ENCODE measurements around the gene IRGC. TPM values are rescaled to one million over a fixed set of nuclear protein-coding genes. Genes with fewer than 3 reads are reported as not detected.
"Not testable (repeated sequence)": the region's sequence is repeated elsewhere in the genome, so short reads cannot be mapped to it uniquely, and the experiment has no call there.

Gene IRGC
- total and polyA plus RNA-seq, 9 donors = not detected

- DNase-seq = no peak
- Histone ChIP-seq H3K4me1 (ENCODE audit: insufficient read depth) (peaks cover 1% of the 10 kb centered on the region), H3K9me3 (no peaks in the 10 kb centered on the region), H3K27me3 (no peaks in the 10 kb centered on the region), H3K27ac (no peak overlapping the region), H3K36me3 (no peaks in the 10 kb centered on the region), H3K4me3 (no peak overlapping the region)
- 57 to 75% (median 64%) methylated on average over 5 of the region's 5 CpGs for WGBS, 3 donors
- intact Hi-C loops (cut with DNase I) = no loop called here
- no peak for TF ChIP-seq EP300 (IDR thresholded peaks at IDR 0.05)
- TF ChIP-seq CTCF (IDR thresholded peaks at IDR 0.05) = no peak
These were observed 43.6 kb downstream of the IRGC start for GRCh38 chr19:43759515-43759914.

GRCh38 chr19:43760941-43761340 lies 45.1 kb downstream of the IRGC start:
- Histone ChIP-seq H3K4me3 (no peak overlapping the region), H3K36me3 (no peaks in the 10 kb centered on the region), H3K9me3 (no peaks in the 10 kb centered on the region), H3K27ac (no peak overlapping the region), H3K27me3 (no peaks in the 10 kb centered on the region), H3K4me1 (ENCODE audit: insufficient read depth) (no peaks in the 10 kb centered on the region)
- no peak for TF ChIP-seq EP300 (IDR thresholded peaks at IDR 0.05)
- no peak for TF ChIP-seq CTCF (IDR thresholded peaks at IDR 0.05)
- TF ChIP-seq POLR2A (IDR thresholded peaks at IDR 0.05) = no peak
- 52 to 70% (median 60%) methylated on average over 4 of the region's 4 CpGs for WGBS, 3 donors
- intact Hi-C loops (cut with DNase I) = no loop called here
- no peak for DNase-seq

GRCh38 chr19:43762814-43763213 lies 46.9 kb downstream of the IRGC start:
- WGBS, 3 donors = 74 to 83% (median 80%) methylated on average over 3 of the region's 3 CpGs
- TF ChIP-seq POLR2A (IDR thresholded peaks at IDR 0.05) = no peak
- TF ChIP-seq EP300 (IDR thresholded peaks at IDR 0.05) = no peak
- no peak for TF ChIP-seq CTCF (IDR thresholded peaks at IDR 0.05)
- no peak for DNase-seq
- Histone ChIP-seq H3K27ac (no peak overlapping the region), H3K4me1 (ENCODE audit: insufficient read depth) (no peaks in the 10 kb centered on the region), H3K27me3 (no peaks in the 10 kb centered on the region), H3K4me3 (no peak overlapping the region), H3K9me3 (no peaks in the 10 kb centered on the region), H3K36me3 (no peaks in the 10 kb centered on the region)
- intact Hi-C loops (cut with DNase I) = no loop called here

GRCh38 chr19:43763473-43763939 lies 47.6 kb downstream of the IRGC start:
- Histone ChIP-seq H3K27ac (no peak overlapping the region), H3K4me1 (ENCODE audit: insufficient read depth) (no peaks in the 10 kb centered on the region), H3K4me3 (no peak overlapping the region), H3K9me3 (no peaks in the 10 kb centered on the region), H3K36me3 (no peaks in the 10 kb centered on the region), H3K27me3 (no peaks in the 10 kb centered on the region)
- DNase-seq = no peak
- intact Hi-C loops (cut with DNase I) = no loop called here
- no peak for TF ChIP-seq CTCF (IDR thresholded peaks at IDR 0.05)
- TF ChIP-seq EP300 (IDR thresholded peaks at IDR 0.05) = no peak
- no peak for TF ChIP-seq POLR2A (IDR thresholded peaks at IDR 0.05)
- 37 to 49% (median 44%) methylated on average over 3 of the region's 3 CpGs for WGBS, 3 donors

GRCh38 chr19:43764684-43765083 lies 48.8 kb downstream of the IRGC start:
- H3K9me3 ChIP-seq; H3K27ac ChIP-seq; H3K27me3 ChIP-seq; DNase-seq; H3K4me3 ChIP-seq; H3K36me3 ChIP-seq; intact Hi-C loops (cut with DNase I); H3K4me1 ChIP-seq (ENCODE audit: insufficient read depth): not testable (repeated sequence)
- 73 to 80% (median 75%) methylated on average over 8 of the region's 8 CpGs for WGBS, 3 donors

All from ovary (tissue), 9 donors.